ENCODE results near the gene MS4A6A. TPM values are rescaled to one million over a fixed set of nuclear protein-coding genes. Genes with fewer than 3 reads are reported as not detected.

MS4A6A gene
- total RNA-seq, 1 experiment from 2014 or later: 0.52 TPM

GRCh38 chr11:60158636-60159035, 24.2 kb downstream of the MS4A6A start:
- no peaks in the 10 kb centered on the region for H3K79me2 ChIP-seq (ENCODE audit: insufficient read depth, low read length)
- POLR2A ChIA-PET: no interaction called here
- BruUV-seq (replicated peaks): no TSS peak
- H3K9me3 ChIP-seq (ENCODE audit: control insufficient read depth in 1 of 2, insufficient read depth in 1 of 2, low read depth in 1 of 2, low read length in 2 of 2): no peaks in the 10 kb centered on the region
- no peak overlapping the region for H3K4me2 ChIP-seq (ENCODE audit: low read length)
- no peak for ATAC-seq
- no peaks in the 10 kb centered on the region for H3K9me2 ChIP-seq (ENCODE audit: insufficient read depth)
- no peaks in the 10 kb centered on the region for H3K4me1 ChIP-seq (ENCODE audit: control insufficient read depth in 1 of 2, insufficient read depth in 2 of 2, low read length in 2 of 2)
- no peaks in the 10 kb centered on the region for H3K27me3 ChIP-seq (ENCODE audit: insufficient read depth, low read length)
- no peak for DNase-seq (ENCODE audit: low read depth, low spot score)
- H3K27ac ChIP-seq (ENCODE audit: low read depth, low read length): no peak overlapping the region
- no peak overlapping the region for H3K9ac ChIP-seq (ENCODE audit: low read length)
- no peaks in the 10 kb centered on the region for H4K20me1 ChIP-seq (ENCODE audit: insufficient read depth)
- CTCF ChIA-PET: no interaction called here
- H2AFZ ChIP-seq (ENCODE audit: low read depth, low read length, poor library complexity, severe bottlenecking): no peak overlapping the region
- H3K4me3 ChIP-seq (replicated peaks in 1 of 2; ENCODE audit: low read depth in 1 of 2, low read length in 2 of 2): no peak overlapping the region
- no peaks in the 10 kb centered on the region for H3K36me3 ChIP-seq (ENCODE audit: control insufficient read depth in 1 of 2, insufficient read depth in 2 of 2, low read length in 2 of 2)
- no peak for TF ChIP-seq SRF (IDR thresholded peaks at IDR 0.05; ENCODE audit: low read depth)
- no peak for TF ChIP-seq ELF1 (IDR thresholded peaks at IDR 0.05; ENCODE audit: borderline replicate concordance, low read depth)
- TF ChIP-seq, protein P1, sequence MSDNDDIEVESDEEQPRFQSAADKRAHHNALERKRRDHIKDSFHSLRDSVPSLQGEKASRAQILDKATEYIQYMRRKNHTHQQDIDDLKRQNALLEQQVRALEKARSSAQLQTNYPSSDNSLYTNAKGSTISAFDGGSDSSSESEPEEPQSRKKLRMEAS (IDR thresholded peaks at IDR 0.05): no peak
- no peak for TF ChIP-seq TCF7L2 (IDR thresholded peaks at IDR 0.05; ENCODE audit: borderline replicate concordance, extremely low read depth, insufficient read depth, insufficient read length)
- TF ChIP-seq, protein P2, sequence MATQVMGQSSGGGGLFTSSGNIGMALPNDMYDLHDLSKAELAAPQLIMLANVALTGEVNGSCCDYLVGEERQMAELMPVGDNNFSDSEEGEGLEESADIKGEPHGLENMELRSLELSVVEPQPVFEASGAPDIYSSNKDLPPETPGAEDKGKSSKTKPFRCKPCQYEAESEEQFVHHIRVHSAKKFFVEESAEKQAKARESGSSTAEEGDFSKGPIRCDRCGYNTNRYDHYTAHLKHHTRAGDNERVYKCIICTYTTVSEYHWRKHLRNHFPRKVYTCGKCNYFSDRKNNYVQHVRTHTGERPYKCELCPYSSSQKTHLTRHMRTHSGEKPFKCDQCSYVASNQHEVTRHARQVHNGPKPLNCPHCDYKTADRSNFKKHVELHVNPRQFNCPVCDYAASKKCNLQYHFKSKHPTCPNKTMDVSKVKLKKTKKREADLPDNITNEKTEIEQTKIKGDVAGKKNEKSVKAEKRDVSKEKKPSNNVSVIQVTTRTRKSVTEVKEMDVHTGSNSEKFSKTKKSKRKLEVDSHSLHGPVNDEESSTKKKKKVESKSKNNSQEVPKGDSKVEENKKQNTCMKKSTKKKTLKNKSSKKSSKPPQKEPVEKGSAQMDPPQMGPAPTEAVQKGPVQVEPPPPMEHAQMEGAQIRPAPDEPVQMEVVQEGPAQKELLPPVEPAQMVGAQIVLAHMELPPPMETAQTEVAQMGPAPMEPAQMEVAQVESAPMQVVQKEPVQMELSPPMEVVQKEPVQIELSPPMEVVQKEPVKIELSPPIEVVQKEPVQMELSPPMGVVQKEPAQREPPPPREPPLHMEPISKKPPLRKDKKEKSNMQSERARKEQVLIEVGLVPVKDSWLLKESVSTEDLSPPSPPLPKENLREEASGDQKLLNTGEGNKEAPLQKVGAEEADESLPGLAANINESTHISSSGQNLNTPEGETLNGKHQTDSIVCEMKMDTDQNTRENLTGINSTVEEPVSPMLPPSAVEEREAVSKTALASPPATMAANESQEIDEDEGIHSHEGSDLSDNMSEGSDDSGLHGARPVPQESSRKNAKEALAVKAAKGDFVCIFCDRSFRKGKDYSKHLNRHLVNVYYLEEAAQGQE (IDR thresholded peaks at IDR 0.05; ENCODE audit: low read depth): no peak
- no peak for TF ChIP-seq POLR2A (IDR thresholded peaks at IDR 0.05; ENCODE audit: borderline replicate concordance, extremely low read depth, insufficient read depth, insufficient read length)
- no peak for TF ChIP-seq EZH2 (IDR thresholded peaks at IDR 0.05)
- no peak for TF ChIP-seq CBX3 (IDR thresholded peaks at IDR 0.05; ENCODE audit: low read depth)
- no peak for TF ChIP-seq POLR2AphosphoS5 (IDR thresholded peaks at IDR 0.05; ENCODE audit: low read depth, low read length)
- no peak for TF ChIP-seq ZBTB33 (IDR thresholded peaks at IDR 0.05; ENCODE audit: extremely low read depth, insufficient replicate concordance, low read length)
- TF ChIP-seq CEBPB (IDR thresholded peaks at IDR 0.05; ENCODE audit: low read depth): no peak
- no peak for TF ChIP-seq YY1 (IDR thresholded peaks at IDR 0.05; ENCODE audit: extremely low read depth, insufficient replicate concordance, low read depth, low read length)
- TF ChIP-seq ZFX (IDR thresholded peaks at IDR 0.05): no peak
- no peak for TF ChIP-seq ATF3 (IDR thresholded peaks at IDR 0.05)
- TF ChIP-seq SIN3A (IDR thresholded peaks at IDR 0.05; ENCODE audit: low read depth): no peak
- no peak for TF ChIP-seq EZH2phosphoT487 (IDR thresholded peaks at IDR 0.05; ENCODE audit: borderline replicate concordance)
- no peak for TF ChIP-seq ZNF274 (IDR thresholded peaks at IDR 0.05; ENCODE audit: low read depth, low read length)
- TF ChIP-seq JUND (IDR thresholded peaks at IDR 0.05): no peak
- RAD21 ChIA-PET (ENCODE audit: low non-redundant PET in 1 of 2, low total read pairs in 2 of 2, uncharacterized antibody in 2 of 2, unreplicated experiment in 2 of 2): no interaction called here
- intact Hi-C loops (cut with micrococcal nuclease): no loop called here

Data from HCT116 (cell line).